ENCODE results near the gene MOB3A. TPM values are rescaled to one million over a fixed set of nuclear protein-coding genes. Genes with fewer than 3 reads are reported as not detected.
A peak's percentile ranks its signal among the peaks of the same experiment; 100 is the strongest.

Gene MOB3A
- total and polyA plus RNA-seq, 2 of the 8 experiments (the other 6 are each of a cell fraction or from before 2014, with no cell fraction given) = 9.2 to 9.6 TPM

DNA sequence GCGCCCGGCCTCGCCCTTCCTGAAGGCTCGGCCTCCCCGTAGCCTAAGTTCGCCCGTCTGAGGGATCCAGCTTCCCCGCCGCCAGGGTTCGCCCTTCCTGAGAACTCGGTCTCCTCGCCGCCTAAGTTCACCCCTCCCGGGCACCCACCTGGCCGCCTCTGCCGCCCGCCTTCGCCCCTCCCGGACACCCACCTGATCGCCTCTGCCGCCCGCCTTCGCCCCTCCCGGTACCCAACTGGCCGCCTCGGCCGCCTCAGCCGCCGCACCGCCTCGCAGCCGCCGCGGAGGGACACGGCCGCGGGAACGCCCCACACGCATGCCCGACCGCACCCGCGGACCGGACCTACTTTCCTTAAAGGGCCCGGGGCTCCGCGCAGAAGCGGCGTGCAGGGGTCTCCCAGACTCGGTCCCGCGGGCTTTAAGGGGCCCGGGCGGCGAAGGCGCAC lies at the start of gene MOB3A (continued):
- no peak for TF ChIP-seq CHD7 (IDR thresholded peaks at IDR 0.05; ENCODE audit: insufficient replicate concordance, low read length)
- TF ChIP-seq POU5F1 (IDR thresholded peaks at IDR 0.05; ENCODE audit: low read depth, low read length) = no peak
- TF ChIP-seq, protein P1, sequence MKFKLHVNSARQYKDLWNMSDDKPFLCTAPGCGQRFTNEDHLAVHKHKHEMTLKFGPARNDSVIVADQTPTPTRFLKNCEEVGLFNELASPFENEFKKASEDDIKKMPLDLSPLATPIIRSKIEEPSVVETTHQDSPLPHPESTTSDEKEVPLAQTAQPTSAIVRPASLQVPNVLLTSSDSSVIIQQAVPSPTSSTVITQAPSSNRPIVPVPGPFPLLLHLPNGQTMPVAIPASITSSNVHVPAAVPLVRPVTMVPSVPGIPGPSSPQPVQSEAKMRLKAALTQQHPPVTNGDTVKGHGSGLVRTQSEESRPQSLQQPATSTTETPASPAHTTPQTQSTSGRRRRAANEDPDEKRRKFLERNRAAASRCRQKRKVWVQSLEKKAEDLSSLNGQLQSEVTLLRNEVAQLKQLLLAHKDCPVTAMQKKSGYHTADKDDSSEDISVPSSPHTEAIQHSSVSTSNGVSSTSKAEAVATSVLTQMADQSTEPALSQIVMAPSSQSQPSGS (IDR thresholded peaks at IDR 0.05; ENCODE audit: low read length) = no peak
- no peak for TF ChIP-seq RNF2 (IDR thresholded peaks at IDR 0.05; ENCODE audit: borderline replicate concordance, low read depth, low read length, missing control alignments, poor library complexity, severe bottlenecking)
- TF ChIP-seq, protein P2, sequence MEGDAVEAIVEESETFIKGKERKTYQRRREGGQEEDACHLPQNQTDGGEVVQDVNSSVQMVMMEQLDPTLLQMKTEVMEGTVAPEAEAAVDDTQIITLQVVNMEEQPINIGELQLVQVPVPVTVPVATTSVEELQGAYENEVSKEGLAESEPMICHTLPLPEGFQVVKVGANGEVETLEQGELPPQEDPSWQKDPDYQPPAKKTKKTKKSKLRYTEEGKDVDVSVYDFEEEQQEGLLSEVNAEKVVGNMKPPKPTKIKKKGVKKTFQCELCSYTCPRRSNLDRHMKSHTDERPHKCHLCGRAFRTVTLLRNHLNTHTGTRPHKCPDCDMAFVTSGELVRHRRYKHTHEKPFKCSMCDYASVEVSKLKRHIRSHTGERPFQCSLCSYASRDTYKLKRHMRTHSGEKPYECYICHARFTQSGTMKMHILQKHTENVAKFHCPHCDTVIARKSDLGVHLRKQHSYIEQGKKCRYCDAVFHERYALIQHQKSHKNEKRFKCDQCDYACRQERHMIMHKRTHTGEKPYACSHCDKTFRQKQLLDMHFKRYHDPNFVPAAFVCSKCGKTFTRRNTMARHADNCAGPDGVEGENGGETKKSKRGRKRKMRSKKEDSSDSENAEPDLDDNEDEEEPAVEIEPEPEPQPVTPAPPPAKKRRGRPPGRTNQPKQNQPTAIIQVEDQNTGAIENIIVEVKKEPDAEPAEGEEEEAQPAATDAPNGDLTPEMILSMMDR (IDR thresholded peaks at IDR 0.05; ENCODE audit: control extremely low read depth in 1 of 3, insufficient read depth in 1 of 3, low read depth in 1 of 3, low read length in 3 of 3) = peak in 2 of 3 experiments; percentile 40 to 63; a peak in 3 of 4 replicates
- TF ChIP-seq MAX (IDR thresholded peaks at IDR 0.05) = peak; percentile 55; the same call in 1 of the 2 replicates

All from H1 (cell line).